ENCODE results near the gene NSDHL. TPM values are rescaled to one million over a fixed set of nuclear protein-coding genes. Genes with fewer than 3 reads are reported as not detected.

Gene NSDHL
- total RNA-seq, 1 experiment from 2014 or later = 52.0 TPM

- ChIA-PET CTCF (no interaction called here), POLR2A (ENCODE audit: low non-redundant PET) (no interaction called here)
- no TSS peak for BruUV-seq (replicated peaks)
- H3K9me3 ChIP-seq (ENCODE audit: low read depth, low read length, poor library complexity, severe bottlenecking) = no peaks in the 10 kb centered on the region
- intact Hi-C loops (cut with micrococcal nuclease; ENCODE audit: unreplicated experiment) = no loop called here
- no peaks in the 10 kb centered on the region for H3K27me3 ChIP-seq (replicated peaks; ENCODE audit: insufficient read depth, low read depth, low read length, poor library complexity)
- no peak overlapping the region for H3K27ac ChIP-seq (ENCODE audit: low read depth, low read length, poor library complexity, severe bottlenecking)
- H3K36me3 ChIP-seq (ENCODE audit: insufficient read depth, low read length, poor library complexity, severe bottlenecking) = peaks cover 11% of the 10 kb centered on the region
- H3K4me3 ChIP-seq (ENCODE audit: low read depth, low read length, poor library complexity, severe bottlenecking) = no peak overlapping the region
- DNase-seq (ENCODE audit: low spot score) = no peak
- no peak for TF ChIP-seq EZH2 (IDR thresholded peaks at IDR 0.05; ENCODE audit: borderline replicate concordance, low read depth, low read length, poor library complexity, severe bottlenecking)
- TF ChIP-seq, protein P1, sequence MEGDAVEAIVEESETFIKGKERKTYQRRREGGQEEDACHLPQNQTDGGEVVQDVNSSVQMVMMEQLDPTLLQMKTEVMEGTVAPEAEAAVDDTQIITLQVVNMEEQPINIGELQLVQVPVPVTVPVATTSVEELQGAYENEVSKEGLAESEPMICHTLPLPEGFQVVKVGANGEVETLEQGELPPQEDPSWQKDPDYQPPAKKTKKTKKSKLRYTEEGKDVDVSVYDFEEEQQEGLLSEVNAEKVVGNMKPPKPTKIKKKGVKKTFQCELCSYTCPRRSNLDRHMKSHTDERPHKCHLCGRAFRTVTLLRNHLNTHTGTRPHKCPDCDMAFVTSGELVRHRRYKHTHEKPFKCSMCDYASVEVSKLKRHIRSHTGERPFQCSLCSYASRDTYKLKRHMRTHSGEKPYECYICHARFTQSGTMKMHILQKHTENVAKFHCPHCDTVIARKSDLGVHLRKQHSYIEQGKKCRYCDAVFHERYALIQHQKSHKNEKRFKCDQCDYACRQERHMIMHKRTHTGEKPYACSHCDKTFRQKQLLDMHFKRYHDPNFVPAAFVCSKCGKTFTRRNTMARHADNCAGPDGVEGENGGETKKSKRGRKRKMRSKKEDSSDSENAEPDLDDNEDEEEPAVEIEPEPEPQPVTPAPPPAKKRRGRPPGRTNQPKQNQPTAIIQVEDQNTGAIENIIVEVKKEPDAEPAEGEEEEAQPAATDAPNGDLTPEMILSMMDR (conservative IDR thresholded peaks at IDR 0.05; ENCODE audit: low read depth, low read length) = no peak
- no peaks in the 10 kb centered on the region for H3K4me1 ChIP-seq (ENCODE audit: insufficient read depth, low read length, poor library complexity, severe bottlenecking)
Measured at GRCh38 chrX:152871260-152871659, 40.4 kb downstream of the NSDHL start.

DNA sequence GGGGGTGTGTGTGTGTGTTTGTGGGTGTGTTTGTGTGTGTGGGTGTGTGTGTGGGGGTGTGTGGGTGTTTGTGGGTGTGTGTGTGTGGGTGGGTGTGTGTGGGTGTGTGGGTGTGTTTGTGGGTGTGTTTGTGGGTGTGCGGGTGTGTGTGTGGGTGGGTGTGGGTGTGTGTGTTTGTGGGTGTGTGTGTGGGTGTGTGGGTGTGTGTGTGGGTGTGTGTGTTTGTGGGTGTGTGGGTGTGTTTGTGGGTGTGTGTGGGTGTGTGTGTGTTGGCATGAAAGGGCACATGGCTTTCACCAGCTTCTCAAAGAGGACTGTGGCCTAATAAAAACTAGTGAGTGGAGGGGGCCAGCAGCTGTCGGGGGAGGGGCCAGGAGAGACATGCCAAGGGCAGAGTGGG is 41.7 kb downstream of the NSDHL start:
- Histone ChIP-seq H3K27me3 (replicated peaks; ENCODE audit: insufficient read depth, low read depth, low read length, poor library complexity) (no peaks in the 10 kb centered on the region), H3K4me1 (ENCODE audit: insufficient read depth, low read length, poor library complexity, severe bottlenecking) (no peaks in the 10 kb centered on the region), H3K9me3 (ENCODE audit: low read depth, low read length, poor library complexity, severe bottlenecking) (no peaks in the 10 kb centered on the region), H3K4me3 (ENCODE audit: low read depth, low read length, poor library complexity, severe bottlenecking) (no peak overlapping the region), H3K27ac (ENCODE audit: low read depth, low read length, poor library complexity, severe bottlenecking) (no peak overlapping the region), H3K36me3 (ENCODE audit: insufficient read depth, low read length, poor library complexity, severe bottlenecking) (peaks cover 6% of the 10 kb centered on the region)
- TF ChIP-seq, protein P1 (conservative IDR thresholded peaks at IDR 0.05; ENCODE audit: low read depth, low read length) = no peak
- TF ChIP-seq EZH2 (IDR thresholded peaks at IDR 0.05; ENCODE audit: borderline replicate concordance, low read depth, low read length, poor library complexity, severe bottlenecking) = no peak
- CTCF ChIA-PET = no interaction called here
- BruUV-seq (replicated peaks) = no TSS peak
- DNase-seq (ENCODE audit: low spot score) = no peak
- intact Hi-C loops (cut with micrococcal nuclease; ENCODE audit: unreplicated experiment) = no loop called here
- POLR2A ChIA-PET (ENCODE audit: low non-redundant PET) = no interaction called here

DNA sequence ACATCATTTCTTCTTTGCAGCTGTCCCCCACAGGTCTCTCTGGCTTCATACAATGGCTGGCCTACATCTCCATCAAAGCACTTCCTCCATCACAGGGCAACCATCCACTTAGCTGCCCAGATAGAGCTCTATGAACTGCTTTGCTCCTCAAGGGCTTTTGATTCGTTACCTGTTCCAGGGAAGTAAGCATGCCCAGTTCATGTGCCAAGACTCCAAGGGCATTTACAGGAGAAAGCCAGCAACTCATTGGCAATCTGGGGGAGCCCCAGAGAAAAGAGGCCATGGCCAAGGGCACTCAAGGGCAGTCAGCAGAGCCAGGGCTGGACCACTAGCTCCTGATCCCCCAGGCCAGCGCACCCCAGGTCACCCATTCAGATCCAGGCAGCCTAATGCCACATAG is 42.5 kb downstream of the NSDHL start:
- POLR2A ChIA-PET (ENCODE audit: low non-redundant PET) = no interaction called here
- Histone ChIP-seq H3K27me3 (replicated peaks; ENCODE audit: insufficient read depth, low read depth, low read length, poor library complexity) (no peaks in the 10 kb centered on the region), H3K36me3 (ENCODE audit: insufficient read depth, low read length, poor library complexity, severe bottlenecking) (peaks cover 6% of the 10 kb centered on the region), H3K4me3 (ENCODE audit: low read depth, low read length, poor library complexity, severe bottlenecking) (no peak overlapping the region), H3K9me3 (ENCODE audit: low read depth, low read length, poor library complexity, severe bottlenecking) (no peaks in the 10 kb centered on the region), H3K4me1 (ENCODE audit: insufficient read depth, low read length, poor library complexity, severe bottlenecking) (no peaks in the 10 kb centered on the region), H3K27ac (ENCODE audit: low read depth, low read length, poor library complexity, severe bottlenecking) (no peak overlapping the region)
- CTCF ChIA-PET = no interaction called here
- DNase-seq (ENCODE audit: low spot score) = no peak
- intact Hi-C loops (cut with micrococcal nuclease; ENCODE audit: unreplicated experiment) = no loop called here
- TF ChIP-seq, protein P1 (conservative IDR thresholded peaks at IDR 0.05; ENCODE audit: low read depth, low read length) = no peak
- no peak for TF ChIP-seq EZH2 (IDR thresholded peaks at IDR 0.05; ENCODE audit: borderline replicate concordance, low read depth, low read length, poor library complexity, severe bottlenecking)
- BruUV-seq (replicated peaks) = no TSS peak
